Adrenal gland (tissue), 5 donors: ENCODE results near the gene DALRD3.

Source experiments
- POLR2A ChIP-seq, 2 donors: fragments of 450-650 bp; IDR thresholded peaks; one replicate each; pipeline ENCODE4 v1.6.1; 2017; ENCODE audit warnings: antibody characterized with exemption in 2 of 2, mild to moderate bottlenecking in 2 of 2, moderate library complexity in 1 of 2
- TF ChIP-seq, protein P1 (sequence below), 6 experiments: fragments of 450-650 bp in 4 of 6; fragments of 200-600 bp in 2 of 6; sonication (generic) in 1 of 6; IDR thresholded peaks; 1 replicate in 5 of 6; 2 replicates in 1 of 6; pipeline versions ENCODE4 v1.5.1 to v1.8.0; 2016 to 2021; ENCODE audit warnings: antibody characterized with exemption in 6 of 6, mild to moderate bottlenecking in 2 of 6, moderate library complexity in 1 of 6
- donor health status: DM: no; HTN: no; CAD: no.

DNA sequence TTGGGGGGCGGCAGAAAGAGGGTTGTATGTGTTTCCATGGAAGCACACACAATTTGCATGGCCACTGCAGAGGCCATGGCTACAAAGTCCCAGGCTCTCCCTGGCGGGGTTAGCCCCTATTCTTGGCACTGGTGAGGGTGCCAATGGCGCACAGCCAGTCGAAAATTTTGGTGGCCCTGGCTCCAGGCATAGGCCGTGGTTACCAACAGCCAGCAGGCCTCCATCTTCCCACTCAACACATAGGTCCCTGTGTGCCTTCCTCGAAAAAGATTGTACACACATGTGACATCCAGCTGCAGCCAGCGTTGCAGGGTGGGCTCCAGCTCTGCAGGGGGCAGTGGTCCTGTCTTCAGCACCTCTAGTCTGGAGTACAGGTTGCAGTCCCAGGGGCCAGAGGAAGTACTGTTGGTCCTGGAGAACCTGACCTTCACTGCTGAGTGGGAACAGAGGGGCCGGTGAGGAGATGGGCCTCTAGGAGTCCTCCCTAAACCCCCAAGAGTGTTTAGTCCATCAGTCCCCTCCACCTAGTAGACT lies 21.2 kb downstream of the DALRD3 start:
- TF ChIP-seq, protein P1, sequence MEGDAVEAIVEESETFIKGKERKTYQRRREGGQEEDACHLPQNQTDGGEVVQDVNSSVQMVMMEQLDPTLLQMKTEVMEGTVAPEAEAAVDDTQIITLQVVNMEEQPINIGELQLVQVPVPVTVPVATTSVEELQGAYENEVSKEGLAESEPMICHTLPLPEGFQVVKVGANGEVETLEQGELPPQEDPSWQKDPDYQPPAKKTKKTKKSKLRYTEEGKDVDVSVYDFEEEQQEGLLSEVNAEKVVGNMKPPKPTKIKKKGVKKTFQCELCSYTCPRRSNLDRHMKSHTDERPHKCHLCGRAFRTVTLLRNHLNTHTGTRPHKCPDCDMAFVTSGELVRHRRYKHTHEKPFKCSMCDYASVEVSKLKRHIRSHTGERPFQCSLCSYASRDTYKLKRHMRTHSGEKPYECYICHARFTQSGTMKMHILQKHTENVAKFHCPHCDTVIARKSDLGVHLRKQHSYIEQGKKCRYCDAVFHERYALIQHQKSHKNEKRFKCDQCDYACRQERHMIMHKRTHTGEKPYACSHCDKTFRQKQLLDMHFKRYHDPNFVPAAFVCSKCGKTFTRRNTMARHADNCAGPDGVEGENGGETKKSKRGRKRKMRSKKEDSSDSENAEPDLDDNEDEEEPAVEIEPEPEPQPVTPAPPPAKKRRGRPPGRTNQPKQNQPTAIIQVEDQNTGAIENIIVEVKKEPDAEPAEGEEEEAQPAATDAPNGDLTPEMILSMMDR (IDR thresholded peaks at IDR 0.05) = no peak
- TF ChIP-seq POLR2A (IDR thresholded peaks at IDR 0.05) = no peak
